NCI-H82 treated with DMSO at 0.1 percent for 48 hours (cell line): ENCODE measurements around the gene SLC25A40.

Source experiments
- DNase-seq: peaks from one replicate; lab custom pipeline; 2025; ENCODE audit not compliant: unreplicated experiment; lab: John Stamatoyannopoulos, UW

SLC25A40 gene

DNA sequence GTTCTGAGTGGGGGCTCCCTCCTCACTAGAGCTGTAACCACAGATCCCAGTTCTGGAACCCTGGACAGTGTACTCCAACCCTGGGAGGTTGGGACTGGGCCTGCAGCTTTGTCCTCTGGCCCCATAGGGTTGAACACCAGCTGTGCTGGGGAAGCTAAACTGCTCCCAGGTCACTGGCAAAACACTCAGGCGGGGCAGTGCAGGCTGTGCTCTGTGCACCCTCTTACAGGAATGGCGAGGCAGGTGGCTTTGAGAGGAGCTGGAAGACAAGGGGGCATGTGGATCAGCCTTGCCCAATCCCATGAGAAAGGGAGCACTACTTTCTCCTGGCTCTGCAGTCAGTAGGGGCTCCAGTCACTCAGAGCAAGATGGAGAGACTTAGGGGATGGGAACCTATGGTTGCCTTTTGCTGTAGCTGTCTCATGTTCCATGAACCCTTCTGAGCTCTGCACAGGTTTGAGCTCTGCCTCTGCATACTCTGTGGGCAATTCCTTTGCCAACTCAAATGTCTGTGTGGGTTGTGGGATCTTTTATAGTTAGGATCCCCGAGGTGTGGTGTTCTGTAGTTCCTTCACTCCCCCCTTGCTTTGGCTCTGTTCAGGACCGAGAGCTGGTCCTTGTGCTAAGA, 90.7 kb downstream of the SLC25A40 start:
- DNase-seq: no peak

- DNase-seq: no peak
Observed at GRCh38 chr7:87784424-87784823, 91.7 kb downstream of the SLC25A40 start.
